DMS114 treated with DMSO at 0.1 percent for 48 hours (cell line): Measurements from ENCODE around the gene PTPN23.
"Not testable (repeated sequence)": the region's sequence is repeated elsewhere in the genome, so short reads cannot be mapped to it uniquely, and the experiment has no call there.

Experiments used
- DNase-seq: peaks from one replicate; lab custom pipeline; 2025; ENCODE audit not compliant: unreplicated experiment; lab: John Stamatoyannopoulos, UW

Gene PTPN23

GRCh38 chr3:47441796-47442551 lies 61.2 kb downstream of the PTPN23 start:
- DNase-seq, result no peak

DNA sequence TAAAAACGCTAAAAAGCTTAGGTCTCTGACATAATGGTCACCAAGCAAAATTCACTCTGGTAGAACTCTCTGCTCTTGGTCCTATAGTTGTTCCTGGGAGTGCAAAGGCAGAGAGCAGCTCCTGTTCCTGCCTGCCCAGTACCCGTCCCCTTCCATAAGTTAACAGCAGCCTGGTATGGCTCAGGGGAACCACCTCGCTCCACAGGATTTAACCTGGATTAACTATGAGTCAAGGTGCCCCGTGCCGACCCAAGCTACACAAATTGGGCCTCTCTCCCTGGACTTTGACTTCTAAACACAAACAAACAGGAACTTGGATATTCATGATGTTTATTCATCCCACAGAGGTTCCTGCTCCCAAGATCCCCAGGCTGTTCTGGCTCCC lies 62.8 kb downstream of the PTPN23 start:
- no peak for DNase-seq

DNA sequence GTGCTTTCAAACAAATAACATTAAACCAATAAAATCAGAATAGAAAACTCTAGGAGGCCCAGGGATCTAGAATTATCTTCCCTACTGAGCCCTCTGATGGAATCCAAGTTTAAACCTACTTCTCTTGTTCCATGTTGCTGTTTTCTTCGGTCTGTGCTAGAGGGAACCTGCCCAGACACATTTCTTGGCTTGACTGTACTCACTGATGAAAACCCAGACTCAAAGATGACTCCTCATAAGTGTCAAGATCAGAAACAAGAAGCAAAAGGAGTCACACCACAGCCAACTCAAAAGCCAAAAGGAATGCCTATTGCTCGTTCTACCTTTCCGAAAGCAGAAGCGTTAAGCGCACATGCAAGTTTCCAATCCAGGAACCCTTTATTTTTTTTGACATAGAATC lies 63.3 kb downstream of the PTPN23 start:
- DNase-seq, result no peak

- no peak for DNase-seq
These were observed 71.8 kb downstream of the PTPN23 start for GRCh38 chr3:47452453-47453215.

DNA sequence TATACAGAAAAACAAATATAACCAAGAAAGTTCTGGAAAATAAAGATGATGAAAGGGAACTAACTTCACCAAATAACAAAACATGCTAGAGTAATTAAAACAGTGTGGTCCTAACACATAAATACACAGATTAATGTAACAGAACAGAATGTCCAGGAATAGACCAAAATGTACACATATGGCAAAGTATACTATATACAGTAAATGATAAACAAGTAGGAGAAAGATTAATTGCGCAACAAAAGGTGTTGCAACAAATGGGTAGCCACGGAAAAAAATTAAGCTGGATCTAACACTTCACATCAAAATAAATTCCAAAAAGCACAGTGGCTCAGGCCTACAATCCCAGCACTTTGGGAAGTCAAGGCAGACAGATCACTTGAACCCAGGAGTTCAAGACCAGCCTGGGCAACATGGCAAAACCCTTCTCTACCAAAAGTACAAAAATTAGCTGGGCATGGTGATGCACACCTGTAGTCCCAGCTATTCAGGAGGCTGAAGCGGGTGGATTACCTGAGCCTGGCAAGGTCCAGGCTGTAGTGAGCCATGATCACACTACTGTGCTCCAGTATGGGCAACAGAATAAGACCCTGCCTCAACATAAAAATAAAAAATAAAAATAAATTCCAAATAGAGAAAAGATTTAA lies 75.1 kb downstream of the PTPN23 start:
- DNase-seq, result no peak

DNA sequence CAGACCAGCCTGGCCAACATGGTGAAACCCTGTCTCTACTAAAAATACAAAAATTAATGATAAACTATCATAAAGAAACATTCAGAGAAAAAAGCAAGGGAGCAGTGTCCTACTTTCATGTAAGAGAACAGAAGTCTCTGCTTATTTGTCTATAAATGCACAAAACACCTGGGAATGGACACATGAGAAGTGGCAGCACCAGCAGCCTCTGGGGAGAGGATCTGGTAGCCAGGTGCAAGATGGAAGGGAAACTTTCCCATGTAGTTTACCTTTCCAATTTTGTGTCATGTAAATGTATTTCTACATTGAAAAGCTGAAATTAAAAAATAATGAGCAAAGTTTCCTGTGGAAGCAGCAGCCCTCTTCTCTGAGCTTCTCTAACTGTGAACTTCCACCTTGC lies 76.2 kb downstream of the PTPN23 start:
- no peak for DNase-seq

GRCh38 chr3:47459534-47460085 lies 78.8 kb downstream of the PTPN23 start:
- DNase-seq, result not testable (repeated sequence)
